ENCODE measurements around the gene TNFSF12.
A peak's percentile ranks its signal among the peaks of the same experiment; 100 is the strongest.

The TNFSF12 gene

GRCh38 chr17:7549401-7550055 lies 670 bp downstream of the TNFSF12 start:
- DNase-seq: no peak

- DNase-seq: no peak
These were observed 1.5 kb downstream of the TNFSF12 start for GRCh38 chr17:7550344-7550743.

GRCh38 chr17:7551396-7551795 lies 2.5 kb downstream of the TNFSF12 start:
- no peak for DNase-seq

GRCh38 chr17:7552621-7553051 lies 3.8 kb downstream of the TNFSF12 start:
- DNase-seq: no peak

GRCh38 chr17:7553356-7553755 lies 4.5 kb downstream of the TNFSF12 start:
- DNase-seq: no peak

- no peak for DNase-seq
These were observed 6.6 kb downstream of the TNFSF12 start for GRCh38 chr17:7555320-7555948.

GRCh38 chr17:7556627-7557026 lies 7.8 kb downstream of the TNFSF12 start:
- DNase-seq: no peak

GRCh38 chr17:7557147-7557764 lies 8.4 kb downstream of the TNFSF12 start:
- DNase-seq: no peak

- DNase-seq: no peak
These were observed 9.1 kb downstream of the TNFSF12 start for GRCh38 chr17:7557775-7558543.

GRCh38 chr17:7558544-7559319 lies 9.9 kb downstream of the TNFSF12 start, which contains the start of gene TNFSF13:
Gene TNFSF13 (plus strand): TSS chr17:7558750. CDS start chr17:7559040, 290 bp downstream.
- DNase-seq: no peak

GRCh38 chr17:7559320-7560171 lies 10.7 kb downstream of the TNFSF12 start:
- no peak for DNase-seq

- peak; percentile 65 for DNase-seq
These were observed 11.5 kb downstream of the TNFSF12 start for GRCh38 chr17:7560172-7561027.

GRCh38 chr17:7561028-7561575 lies 12.2 kb downstream of the TNFSF12 start:
- DNase-seq: peak; percentile 73

- peak; percentile 95 for DNase-seq
These were observed 12.8 kb downstream of the TNFSF12 start, which contains the start of gene SENP3 for GRCh38 chr17:7561589-7562207. Gene SENP3 (plus strand): TSS chr17:7561919. CDS start chr17:7563077, 1,158 bp downstream.

GRCh38 chr17:7562208-7562605 lies 13.3 kb downstream of the TNFSF12 start:
- DNase-seq: no peak

- DNase-seq: no peak
These were observed 14.4 kb downstream of the TNFSF12 start for GRCh38 chr17:7563115-7563869.

GRCh38 chr17:7569571-7569970 lies 20.7 kb downstream of the TNFSF12 start:
- DNase-seq: no peak

GRCh38 chr17:7570351-7570750 lies 21.5 kb downstream of the TNFSF12 start:
- DNase-seq: no peak

- no peak for DNase-seq
These were observed 23.4 kb downstream of the TNFSF12 start for GRCh38 chr17:7572338-7572587.

All from 8988T (cell line).